Urinary bladder (tissue), 4 donors: ENCODE data around the gene LAMTOR4. TPM values are rescaled to one million over a fixed set of nuclear protein-coding genes. Genes with fewer than 3 reads are reported as not detected.

Experiments
- DNase-seq: peaks from one replicate; pipeline ENCODE4 v3.0.0-alpha.2; 2015; ENCODE audit errors: extremely low spot score
- H3K27ac ChIP-seq: one replicate; pipeline ENCODE4 v1.5.1; 2013; ENCODE audit warnings: low read depth, mild to moderate bottlenecking, moderate library complexity
- H3K36me3 ChIP-seq: one replicate; pipeline ENCODE4 v1.6.1; 2013; ENCODE audit warnings: mild to moderate bottlenecking, moderate library complexity; ENCODE audit not compliant: insufficient read depth
- H3K4me1 ChIP-seq: one replicate; pipeline ENCODE4 v1.6.1; 2013; ENCODE audit warnings: mild to moderate bottlenecking, moderate library complexity; ENCODE audit not compliant: insufficient read depth
- H3K4me3 ChIP-seq: one replicate; pipeline ENCODE4 v1.5.1; 2013; ENCODE audit warnings: low read depth, low read length
- WGBS: extraction: QIAGEN DNeasy Blood & Tissue Kit; methylation state at CpG from one replicate; pipeline ENCODE4 v1.1.7; 2013; 5-methylcytosine and 5-hydroxymethylcytosine counted together
- polyA plus RNA-seq: library from polyadenylated mRNA; stranded (reverse); fragments of 200-250 nt; gene quantifications from one replicate; pipeline ENCODE4 v1.2.3, GENCODE V29; 2013
- total RNA-seq: library from RNA; depleted of rRNA; stranded (reverse); fragments of >200 nt; gene quantifications from one replicate; pipeline ENCODE4 v1.2.3, GENCODE V29; 2014
- donor health status: healthy with polysubstance abuse.
- donor health status: healthy.

Gene LAMTOR4
- total and polyA plus RNA-seq, 2 donors: 36.3 to 251 TPM

- peaks cover 3% of the 10 kb centered on the region for H3K4me1 ChIP-seq
- H3K27ac ChIP-seq: no peak overlapping the region
Observed at GRCh38 chr7:100153708-100154535, 5.2 kb downstream of the LAMTOR4 start.

GRCh38 chr7:100154651-100155491 lies 6.2 kb downstream of the LAMTOR4 start:
- DNase-seq: no peak
- Histone ChIP-seq H3K4me1 (peaks cover 3% of the 10 kb centered on the region), H3K4me3 (no peak overlapping the region), H3K27ac (no peak overlapping the region), H3K36me3 (no peaks in the 10 kb centered on the region)
- 72% methylated on average over 30 of the region's 30 CpGs for WGBS

More at GRCh38 chr7:100153708-100154535, 5.2 kb downstream of the LAMTOR4 start:
- Histone ChIP-seq H3K36me3 (no peaks in the 10 kb centered on the region), H3K4me3 (no peak overlapping the region)
- no peak for DNase-seq
- WGBS: 72% methylated on average over 16 of the region's 16 CpGs

- DNase-seq: no peak
- no peak overlapping the region for H3K4me3 ChIP-seq
- 80% methylated on average over 20 of the region's 20 CpGs for WGBS
- no peak overlapping the region for H3K27ac ChIP-seq
- H3K36me3 ChIP-seq: no peaks in the 10 kb centered on the region
- peaks cover 3% of the 10 kb centered on the region for H3K4me1 ChIP-seq
Observed at GRCh38 chr7:100155553-100156317, 7.0 kb downstream of the LAMTOR4 start.

GRCh38 chr7:100156331-100157068 lies 7.8 kb downstream of the LAMTOR4 start:
- Histone ChIP-seq H3K4me1 (peaks cover 3% of the 10 kb centered on the region), H3K27ac (no peak overlapping the region)

GRCh38 chr7:100157069-100157333 lies 8.3 kb downstream of the LAMTOR4 start:
- no peaks in the 10 kb centered on the region for H3K36me3 ChIP-seq
- no peak overlapping the region for H3K27ac ChIP-seq
- no peak for DNase-seq
- 75% methylated on average over 5 of the region's 5 CpGs for WGBS
- peaks cover 3% of the 10 kb centered on the region for H3K4me1 ChIP-seq
- H3K4me3 ChIP-seq: no peak overlapping the region

More at GRCh38 chr7:100156331-100157068, 7.8 kb downstream of the LAMTOR4 start:
- DNase-seq: no peak
- WGBS: 83% methylated on average over 16 of the region's 16 CpGs
- Histone ChIP-seq H3K4me3 (no peak overlapping the region), H3K36me3 (no peaks in the 10 kb centered on the region)

GRCh38 chr7:100157334-100158228 lies 8.9 kb downstream of the LAMTOR4 start:
- WGBS: 19% methylated on average over 32 of the region's 32 CpGs
- DNase-seq: no peak
- Histone ChIP-seq H3K36me3 (no peaks in the 10 kb centered on the region), H3K4me1 (peaks cover 3% of the 10 kb centered on the region), H3K4me3 (peak overlapping the region; percentile 87), H3K27ac (peak overlapping the region; percentile 52)

GRCh38 chr7:100158229-100159098 lies 9.7 kb downstream of the LAMTOR4 start, which contains the start of gene TRAPPC14:
Gene TRAPPC14, minus strand, starts transcription at chr7:100158723. Its CDS starts 224 bp downstream, at chr7:100158499.
- peak within 1 kb of the TSS; percentile 79 for H3K27ac ChIP-seq
- H3K4me3 ChIP-seq: peak within 1 kb of the TSS; percentile 87
- no peaks in the 10 kb centered on the region for H3K36me3 ChIP-seq
- WGBS: under 1% methylated on average over 87 of the region's 87 CpGs
- H3K4me1 ChIP-seq: peaks cover 3% of the 10 kb centered on the region
- peak; percentile 65 for DNase-seq

GRCh38 chr7:100159099-100159623 lies 10.4 kb downstream of the LAMTOR4 start:
- peaks cover 3% of the 10 kb centered on the region for H3K4me1 ChIP-seq
- H3K4me3 ChIP-seq: peak overlapping the region; percentile 87
- no peak for DNase-seq
- H3K27ac ChIP-seq: no peak overlapping the region
- 63% methylated on average over 7 of the region's 7 CpGs for WGBS
- H3K36me3 ChIP-seq: no peaks in the 10 kb centered on the region

- 93% methylated on average over 18 of the region's 18 CpGs for WGBS
- Histone ChIP-seq H3K4me1 (peaks cover 3% of the 10 kb centered on the region), H3K27ac (no peak overlapping the region), H3K4me3 (no peak overlapping the region), H3K36me3 (no peaks in the 10 kb centered on the region)
- no peak for DNase-seq
Observed at GRCh38 chr7:100160067-100160466, 11.3 kb downstream of the LAMTOR4 start.

- Histone ChIP-seq H3K27ac (no peak overlapping the region), H3K36me3 (no peaks in the 10 kb centered on the region), H3K4me1 (peaks cover under 1% of the 10 kb centered on the region), H3K4me3 (no peak overlapping the region)
- DNase-seq: no peak
- 69% methylated on average over 6 of the region's 6 CpGs for WGBS
Observed at GRCh38 chr7:100163006-100163531, 14.4 kb downstream of the LAMTOR4 start.

- Histone ChIP-seq H3K4me3 (no peak overlapping the region), H3K4me1 (no peaks in the 10 kb centered on the region), H3K27ac (no peak overlapping the region), H3K36me3 (no peaks in the 10 kb centered on the region)
- WGBS: 94% methylated on average over 5 of the region's 5 CpGs
- no peak for DNase-seq
Observed at GRCh38 chr7:100163871-100164270, 15.2 kb downstream of the LAMTOR4 start.
